HG02642 (cell line): ENCODE measurements around the gene MAP3K4.

ENCODE experiments used
- ATAC-seq: cut with Tn5 transposase; IDR thresholded peaks from one replicate; pipeline ENCODE4 v1.9.1; 2021; ENCODE audit warnings: mild to moderate bottlenecking; ENCODE audit not compliant: unreplicated experiment, poor library complexity

MAP3K4 gene

DNA sequence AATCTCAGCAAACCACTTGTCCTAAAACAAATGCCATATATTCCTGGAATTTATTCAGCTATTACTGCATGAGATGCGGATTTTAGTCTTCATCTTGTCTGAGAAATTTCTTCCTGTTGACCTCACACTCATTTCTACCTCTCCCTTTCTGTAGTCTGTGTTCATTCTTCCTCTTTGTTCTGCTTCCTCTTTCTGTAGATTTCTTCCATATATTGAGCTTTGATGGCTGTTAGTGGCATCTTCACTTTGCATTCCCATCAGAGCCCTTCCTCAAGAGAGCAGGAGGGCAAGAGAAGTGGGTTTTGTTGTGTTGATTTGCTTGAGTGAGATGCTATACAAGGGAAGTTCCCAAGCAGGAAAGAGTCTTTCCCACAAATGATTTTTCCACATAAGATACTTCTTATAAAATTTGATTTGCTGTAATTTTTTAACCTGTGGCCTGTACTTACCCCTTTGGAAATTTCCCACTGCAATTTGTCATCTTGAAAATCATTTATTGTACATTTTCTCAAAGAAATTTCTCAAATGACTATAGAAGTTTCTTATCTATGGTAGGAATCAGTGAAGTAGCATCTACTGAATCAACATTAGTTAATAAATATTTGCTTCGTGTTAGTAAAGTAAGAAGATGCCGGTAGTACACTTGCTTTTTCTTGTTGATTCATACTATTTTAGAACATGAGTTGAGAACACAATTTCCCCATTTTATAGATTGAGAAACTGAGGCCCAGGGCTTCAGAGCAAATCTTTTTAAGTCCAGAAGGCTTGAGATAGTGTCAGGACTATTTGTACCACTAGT lies 43.8 kb downstream of the MAP3K4 start:
- ATAC-seq, result peak; percentile 28

DNA sequence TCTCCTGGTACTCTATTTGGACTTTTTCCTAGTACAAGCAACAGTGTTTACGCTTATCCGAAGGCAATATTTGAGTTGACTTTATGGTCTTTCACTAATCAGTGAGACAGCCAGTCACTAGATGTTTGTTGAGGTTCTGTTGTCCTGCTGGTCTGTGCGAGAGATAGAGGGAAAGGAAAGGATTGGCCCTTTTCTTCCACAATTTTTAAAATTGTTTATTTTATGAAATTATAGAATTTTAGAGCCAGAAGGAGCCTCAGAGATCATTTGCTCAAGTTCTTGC lies 44.4 kb downstream of the MAP3K4 start:
- no peak for ATAC-seq

DNA sequence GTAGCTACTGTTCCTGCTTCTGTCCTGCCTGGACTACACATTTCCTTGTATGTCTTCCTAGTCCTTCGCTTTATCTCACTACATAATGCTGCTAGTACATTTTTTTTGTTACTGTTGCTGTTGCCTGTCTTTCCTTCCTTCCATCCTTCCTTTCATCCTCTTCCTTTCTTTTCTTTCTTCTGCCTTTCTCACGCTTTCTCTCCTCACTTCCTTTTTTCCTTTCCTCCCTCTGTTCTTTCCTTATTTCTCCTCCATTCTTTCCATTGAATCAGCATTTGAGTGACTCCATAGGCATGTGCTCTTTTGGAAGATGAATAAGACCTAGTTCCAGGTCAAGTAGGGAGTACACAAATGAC lies 46.3 kb downstream of the MAP3K4 start:
- no peak for ATAC-seq

GRCh38 chr6:161038229-161039031 lies 46.9 kb downstream of the MAP3K4 start:
- ATAC-seq, result peak; percentile 89

- ATAC-seq, result no peak
Measured at GRCh38 chr6:161041274-161041673, 49.7 kb downstream of the MAP3K4 start.

- no peak for ATAC-seq
Measured at GRCh38 chr6:161044335-161044734, 52.8 kb downstream of the MAP3K4 start.

- ATAC-seq, result no peak
Measured at GRCh38 chr6:161048641-161049040, 57.1 kb downstream of the MAP3K4 start.

GRCh38 chr6:161050134-161050765 lies 58.7 kb downstream of the MAP3K4 start:
- no peak for ATAC-seq

GRCh38 chr6:161053103-161053502 lies 61.5 kb downstream of the MAP3K4 start:
- ATAC-seq, result no peak

- ATAC-seq, result no peak
Measured at GRCh38 chr6:161054876-161055275, 63.3 kb downstream of the MAP3K4 start.

- ATAC-seq, result no peak
Measured at GRCh38 chr6:161056451-161056850, 64.9 kb downstream of the MAP3K4 start.

- no peak for ATAC-seq
Measured at GRCh38 chr6:161057103-161058091, 65.8 kb downstream of the MAP3K4 start.

DNA sequence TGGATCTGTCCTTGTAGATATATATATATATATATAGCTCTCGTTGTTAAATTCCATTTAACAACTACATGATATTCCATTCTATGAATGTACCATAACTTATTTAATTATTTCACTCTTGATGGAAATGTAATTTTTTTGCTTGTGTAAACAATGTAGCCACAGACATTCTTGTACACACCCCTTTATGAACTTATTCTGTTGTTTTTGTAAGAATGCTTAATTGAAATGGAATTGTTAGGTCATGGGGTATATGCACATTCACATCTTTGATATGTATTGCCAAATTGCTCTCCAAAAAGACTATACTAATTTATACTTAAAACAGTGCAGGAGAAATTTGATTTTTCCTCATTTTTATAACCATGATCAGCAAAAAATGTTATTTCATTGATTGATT lies 67.2 kb downstream of the MAP3K4 start:
- no peak for ATAC-seq

- no peak for ATAC-seq
Measured at GRCh38 chr6:161061576-161061975, 70.0 kb downstream of the MAP3K4 start.

- no peak for ATAC-seq
Measured at GRCh38 chr6:161064915-161065314, 73.3 kb downstream of the MAP3K4 start.

GRCh38 chr6:161066511-161066910 lies 74.9 kb downstream of the MAP3K4 start:
- ATAC-seq, result no peak

DNA sequence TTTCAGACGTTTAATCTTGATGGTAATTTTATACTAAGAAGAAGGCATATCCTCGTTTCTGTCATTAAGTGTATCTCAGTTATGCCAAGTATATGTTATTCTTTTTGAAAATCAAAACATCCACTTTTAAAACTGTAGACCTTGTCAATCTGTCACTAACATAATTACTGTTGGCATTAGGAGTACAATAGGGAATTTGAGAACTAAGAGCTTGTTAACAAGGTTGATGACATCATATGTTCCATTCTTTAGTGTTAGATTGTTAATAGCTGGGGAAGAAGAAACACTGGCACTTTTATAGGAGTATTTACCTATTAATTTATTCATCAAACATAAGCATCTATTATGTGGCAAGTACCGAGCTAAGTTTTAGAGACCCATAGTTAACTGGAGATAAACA lies 76.2 kb downstream of the MAP3K4 start:
- ATAC-seq, result no peak

DNA sequence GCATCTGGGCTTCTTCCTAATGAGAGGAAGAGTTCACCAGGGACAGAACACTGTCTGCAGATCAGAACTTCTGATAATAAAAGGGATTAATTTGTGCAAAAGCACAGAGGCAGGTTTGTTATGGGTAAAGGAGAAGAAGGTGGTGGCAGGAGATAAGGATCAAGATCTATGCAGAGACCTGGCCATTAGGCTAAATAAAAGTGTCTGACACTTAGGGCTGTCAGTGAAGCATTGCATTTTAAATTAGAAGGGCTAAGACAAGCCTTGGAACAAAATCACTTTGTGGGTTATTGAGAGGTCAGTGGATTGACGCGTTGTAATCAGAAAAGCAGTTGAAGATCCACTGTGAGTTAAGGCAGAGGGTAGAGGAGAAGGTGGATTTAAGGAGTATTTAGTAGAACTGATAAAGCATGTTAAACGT lies 76.8 kb downstream of the MAP3K4 start:
- ATAC-seq, result no peak

- ATAC-seq, result no peak
Measured at GRCh38 chr6:161073930-161074329, 82.4 kb downstream of the MAP3K4 start.

- no peak for ATAC-seq
Measured at GRCh38 chr6:161074496-161075121, 83.0 kb downstream of the MAP3K4 start.
